ENCODE measurements around the gene DCLK1. TPM values are rescaled to one million over a fixed set of nuclear protein-coding genes. Genes with fewer than 3 reads are reported as not detected.

The DCLK1 gene
- total RNA-seq, 1 donor from 2014 or later: 6.4 TPM

DNA sequence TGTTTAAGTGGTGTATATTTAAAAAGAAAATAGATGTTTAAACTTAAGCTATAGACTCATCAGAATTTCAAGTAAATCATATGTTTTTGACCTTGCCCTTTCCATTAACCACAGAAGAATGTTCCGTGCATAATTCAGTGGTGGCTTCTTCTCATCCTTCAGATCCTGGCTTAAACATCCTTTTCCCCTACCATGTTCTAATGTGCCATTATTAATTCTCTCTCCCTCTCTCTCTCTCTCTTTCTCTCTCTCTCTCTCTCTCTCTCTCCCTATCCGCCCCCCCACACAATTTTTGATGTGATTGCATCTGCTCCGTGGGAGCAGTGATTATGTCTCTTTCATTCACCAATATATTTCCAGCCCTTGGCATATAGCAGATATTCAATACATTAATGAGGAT, 116.4 kb downstream of the DCLK1 start:
- Mint-ChIP-seq H3K4me1 (no peaks in the 10 kb centered on the region), H3K27ac (no peak overlapping the region), H3K36me3 (no peaks in the 10 kb centered on the region), H3K9me3 (peaks cover 2% of the 10 kb centered on the region), H3K27me3 (ENCODE audit: insufficient read depth, low read depth) (no peaks in the 10 kb centered on the region), H3K4me3 (no peak overlapping the region)
- Histone ChIP-seq H3K9ac (no peak overlapping the region), H2AFZ (replicated peaks) (no peak overlapping the region), H3K4me3 (no peak overlapping the region), H3K9me3 (ENCODE audit: low read depth) (no peaks in the 10 kb centered on the region), H3K36me3 (no peaks in the 10 kb centered on the region), H3K79me2 (ENCODE audit: low read depth) (no peaks in the 10 kb centered on the region), H3K27ac (no peak overlapping the region), H3K4me1 (no peaks in the 10 kb centered on the region), H3K27me3 (no peaks in the 10 kb centered on the region), H4K20me1 (ENCODE audit: low read depth) (no peaks in the 10 kb centered on the region), H3F3A (ENCODE audit: low read depth) (no peaks in the 10 kb centered on the region), H3K4me2 (no peak overlapping the region)
- no peak for TF ChIP-seq EZH2 (IDR thresholded peaks at IDR 0.05)
- TF ChIP-seq, protein P1, sequence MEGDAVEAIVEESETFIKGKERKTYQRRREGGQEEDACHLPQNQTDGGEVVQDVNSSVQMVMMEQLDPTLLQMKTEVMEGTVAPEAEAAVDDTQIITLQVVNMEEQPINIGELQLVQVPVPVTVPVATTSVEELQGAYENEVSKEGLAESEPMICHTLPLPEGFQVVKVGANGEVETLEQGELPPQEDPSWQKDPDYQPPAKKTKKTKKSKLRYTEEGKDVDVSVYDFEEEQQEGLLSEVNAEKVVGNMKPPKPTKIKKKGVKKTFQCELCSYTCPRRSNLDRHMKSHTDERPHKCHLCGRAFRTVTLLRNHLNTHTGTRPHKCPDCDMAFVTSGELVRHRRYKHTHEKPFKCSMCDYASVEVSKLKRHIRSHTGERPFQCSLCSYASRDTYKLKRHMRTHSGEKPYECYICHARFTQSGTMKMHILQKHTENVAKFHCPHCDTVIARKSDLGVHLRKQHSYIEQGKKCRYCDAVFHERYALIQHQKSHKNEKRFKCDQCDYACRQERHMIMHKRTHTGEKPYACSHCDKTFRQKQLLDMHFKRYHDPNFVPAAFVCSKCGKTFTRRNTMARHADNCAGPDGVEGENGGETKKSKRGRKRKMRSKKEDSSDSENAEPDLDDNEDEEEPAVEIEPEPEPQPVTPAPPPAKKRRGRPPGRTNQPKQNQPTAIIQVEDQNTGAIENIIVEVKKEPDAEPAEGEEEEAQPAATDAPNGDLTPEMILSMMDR (IDR thresholded peaks at IDR 0.05): no peak
- no peak for TF ChIP-seq EZH2phosphoT487 (IDR thresholded peaks at IDR 0.05)
- DNase-seq (ENCODE audit: low spot score): no peak

DNA sequence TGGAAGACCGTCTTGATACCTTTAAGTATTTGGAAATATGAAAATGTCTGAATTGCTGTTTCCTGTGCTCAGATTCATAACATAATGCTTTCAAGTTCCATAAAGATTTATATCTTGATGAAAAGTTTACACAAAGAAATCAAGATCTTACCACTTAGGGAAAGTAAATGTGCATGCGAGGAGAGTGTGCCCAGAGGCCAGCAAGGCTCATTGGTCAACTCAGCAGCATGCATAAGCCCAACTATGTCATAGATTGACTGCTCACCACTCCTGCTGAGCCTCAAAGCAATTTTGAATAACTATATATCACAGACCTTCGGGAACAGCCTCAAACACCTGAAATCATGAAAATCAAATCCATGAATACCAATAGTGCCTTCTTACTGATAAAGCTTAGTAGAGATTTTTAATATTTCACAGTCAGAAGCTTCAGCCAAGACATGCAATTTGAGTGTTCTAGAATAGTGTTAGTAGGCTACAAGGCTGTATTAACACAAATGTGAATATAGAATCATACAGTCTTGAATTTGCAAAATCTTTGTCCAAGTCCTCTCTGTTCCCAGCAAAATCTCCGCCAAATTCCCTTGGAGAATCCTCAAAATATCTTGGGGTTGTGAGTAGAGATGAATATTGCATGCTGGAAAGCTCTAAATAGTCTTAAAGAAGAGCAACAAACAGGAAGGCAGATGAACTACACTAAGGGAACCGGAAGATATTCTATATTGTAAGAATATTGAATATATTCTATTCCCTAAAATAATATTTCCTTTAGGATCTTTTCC, 124.1 kb downstream of the DCLK1 start:
- Mint-ChIP-seq H3K36me3 (no peaks in the 10 kb centered on the region), H3K9me3 (no peaks in the 10 kb centered on the region), H3K4me3 (no peak overlapping the region), H3K27ac (no peak overlapping the region), H3K4me1 (no peaks in the 10 kb centered on the region), H3K27me3 (ENCODE audit: insufficient read depth, low read depth) (peaks cover 3% of the 10 kb centered on the region)
- Histone ChIP-seq H3K36me3 (no peaks in the 10 kb centered on the region), H3K4me2 (no peak overlapping the region), H3K4me1 (no peaks in the 10 kb centered on the region), H3K4me3 (no peak overlapping the region), H4K20me1 (ENCODE audit: low read depth) (no peaks in the 10 kb centered on the region), H2AFZ (replicated peaks) (no peak overlapping the region), H3K9ac (no peak overlapping the region), H3K27ac (no peak overlapping the region), H3K9me3 (ENCODE audit: low read depth) (no peaks in the 10 kb centered on the region), H3F3A (ENCODE audit: low read depth) (no peaks in the 10 kb centered on the region), H3K27me3 (no peaks in the 10 kb centered on the region), H3K79me2 (ENCODE audit: low read depth) (no peaks in the 10 kb centered on the region)
- TF ChIP-seq, protein P1 (IDR thresholded peaks at IDR 0.05): no peak
- TF ChIP-seq EZH2phosphoT487 (IDR thresholded peaks at IDR 0.05) (no peak), EZH2 (IDR thresholded peaks at IDR 0.05) (no peak)
- no peak for DNase-seq (ENCODE audit: low spot score)

DNA sequence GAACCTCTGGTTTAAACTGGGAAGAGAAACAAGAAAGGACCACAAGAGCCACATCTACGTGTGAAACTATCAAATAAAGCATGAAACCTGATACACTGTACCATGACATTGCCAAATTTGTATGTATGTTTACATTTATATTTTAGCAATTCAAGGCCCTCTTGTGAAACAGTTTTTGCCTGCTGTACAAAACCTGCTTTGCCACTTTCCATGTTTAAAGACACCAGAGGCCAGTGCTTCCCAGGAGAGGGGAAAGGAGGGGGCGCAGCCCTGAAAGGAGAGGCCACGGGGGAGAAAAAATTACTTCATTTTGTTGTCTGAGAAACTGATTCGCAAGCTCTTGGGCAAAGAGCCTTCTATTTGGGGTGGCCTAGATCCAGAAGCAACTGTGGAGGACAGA, 124.8 kb downstream of the DCLK1 start:
- Mint-ChIP-seq H3K27ac (no peak overlapping the region), H3K36me3 (no peaks in the 10 kb centered on the region), H3K4me3 (no peak overlapping the region), H3K9me3 (no peaks in the 10 kb centered on the region), H3K27me3 (ENCODE audit: insufficient read depth, low read depth) (peaks cover 3% of the 10 kb centered on the region), H3K4me1 (no peaks in the 10 kb centered on the region)
- H3K27me3 ChIP-seq: no peaks in the 10 kb centered on the region
- H4K20me1 ChIP-seq (ENCODE audit: low read depth): no peaks in the 10 kb centered on the region
- H3K4me2 ChIP-seq: no peak overlapping the region
- no peak for TF ChIP-seq EZH2phosphoT487 (IDR thresholded peaks at IDR 0.05)
- no peak for TF ChIP-seq EZH2 (IDR thresholded peaks at IDR 0.05)
- TF ChIP-seq, protein P1 (IDR thresholded peaks at IDR 0.05): no peak
- no peak overlapping the region for H3K9ac ChIP-seq
- DNase-seq (ENCODE audit: low spot score): no peak
- H3K79me2 ChIP-seq (ENCODE audit: low read depth): no peaks in the 10 kb centered on the region
- H2AFZ ChIP-seq (replicated peaks): no peak overlapping the region
- H3K4me3 ChIP-seq: no peak overlapping the region
- no peak overlapping the region for H3K27ac ChIP-seq
- H3F3A ChIP-seq (ENCODE audit: low read depth): no peaks in the 10 kb centered on the region
- no peaks in the 10 kb centered on the region for H3K4me1 ChIP-seq
- no peaks in the 10 kb centered on the region for H3K36me3 ChIP-seq
- H3K9me3 ChIP-seq (ENCODE audit: low read depth): no peaks in the 10 kb centered on the region
